ENCODE results near the gene LEMD3. TPM values are rescaled to one million over a fixed set of nuclear protein-coding genes. Genes with fewer than 3 reads are reported as not detected.

Gene LEMD3
- total RNA-seq, 1 donor from 2014 or later, result 25.5 TPM

- no peak for TF ChIP-seq CTCF (IDR thresholded peaks at IDR 0.05; ENCODE audit: insufficient read depth, low read length, poor library complexity, severe bottlenecking)
- Histone ChIP-seq H3K4me3 (ENCODE audit: low read depth, low read length) (no peak overlapping the region), H3K36me3 (ENCODE audit: control insufficient read depth, insufficient read depth, low read length) (no peaks in the 10 kb centered on the region), H3K27me3 (ENCODE audit: control insufficient read depth, insufficient read depth, low read length) (no peaks in the 10 kb centered on the region)
- DNase-seq (ENCODE audit: low read depth), result no peak
These were observed 79.6 kb downstream of the LEMD3 start for GRCh38 chr12:65248656-65249633.

DNA sequence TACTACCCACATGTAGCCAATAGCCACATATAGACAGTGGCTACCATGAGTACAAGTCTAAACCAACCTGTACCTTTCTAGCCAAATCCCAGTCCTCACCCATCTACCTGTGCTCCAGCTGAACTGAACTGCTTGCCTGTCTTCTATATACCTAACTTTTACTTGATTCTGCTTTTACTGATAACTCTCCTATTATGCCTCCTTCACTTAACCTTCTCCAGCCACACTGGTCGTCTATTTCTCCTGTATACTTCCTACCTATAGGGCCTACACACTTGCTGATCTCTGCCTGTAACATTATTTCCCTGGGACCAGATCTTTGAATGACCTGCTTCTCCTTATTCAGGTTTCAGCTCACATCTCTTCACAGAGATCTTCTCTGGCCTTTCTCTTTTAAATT is 83.1 kb downstream of the LEMD3 start:
- no peaks in the 10 kb centered on the region for H3K27me3 ChIP-seq (ENCODE audit: control insufficient read depth, insufficient read depth, low read length)
- TF ChIP-seq CTCF (IDR thresholded peaks at IDR 0.05; ENCODE audit: insufficient read depth, low read length, poor library complexity, severe bottlenecking), result no peak
- DNase-seq (ENCODE audit: low read depth), result no peak
- no peak overlapping the region for H3K4me3 ChIP-seq (ENCODE audit: low read depth, low read length)
- H3K36me3 ChIP-seq (ENCODE audit: control insufficient read depth, insufficient read depth, low read length), result no peaks in the 10 kb centered on the region

DNA sequence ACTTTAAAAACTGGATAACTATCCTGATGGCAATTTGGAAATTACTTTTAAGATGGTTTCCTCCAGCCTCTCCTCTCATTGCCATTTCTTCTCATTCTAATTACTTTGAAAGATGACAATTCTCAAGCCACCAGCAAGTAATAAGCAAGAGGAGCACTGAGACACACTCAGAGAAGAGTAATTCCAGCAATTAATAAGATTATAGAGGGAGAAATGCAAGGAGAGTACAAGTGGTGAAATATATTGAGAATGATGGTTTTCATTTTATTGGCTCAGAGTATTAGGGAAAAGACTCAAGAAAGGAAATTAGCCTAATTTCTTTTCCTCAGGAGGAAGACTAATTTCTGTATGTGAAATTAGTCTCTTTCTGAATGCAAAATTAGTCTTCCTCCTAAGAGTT is 88.6 kb downstream of the LEMD3 start:
- Histone ChIP-seq H3K36me3 (ENCODE audit: control insufficient read depth, insufficient read depth, low read length) (no peaks in the 10 kb centered on the region), H3K4me3 (ENCODE audit: low read depth, low read length) (no peak overlapping the region), H3K27me3 (ENCODE audit: control insufficient read depth, insufficient read depth, low read length) (no peaks in the 10 kb centered on the region)
- no peak for TF ChIP-seq CTCF (IDR thresholded peaks at IDR 0.05; ENCODE audit: insufficient read depth, low read length, poor library complexity, severe bottlenecking)
- DNase-seq (ENCODE audit: low read depth), result no peak

DNA sequence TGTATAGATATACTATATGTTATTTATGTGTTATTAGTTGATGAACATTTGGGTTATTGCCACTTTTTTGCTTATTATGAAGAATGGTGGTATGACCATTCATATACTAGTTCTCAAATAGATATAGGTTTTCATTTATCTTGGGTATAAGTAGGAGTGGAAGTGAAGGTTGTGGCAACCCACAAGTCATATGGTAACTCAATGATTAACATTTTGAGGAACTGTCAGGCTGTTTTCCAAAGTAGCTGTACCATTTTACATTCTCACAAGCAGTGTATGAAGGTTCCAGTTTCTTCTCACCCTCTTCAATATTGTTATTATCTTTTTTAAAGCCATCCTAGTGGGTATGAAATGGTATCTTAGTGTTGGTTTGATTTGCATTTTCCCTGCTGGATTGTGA is 90.1 kb downstream of the LEMD3 start:
- H3K4me3 ChIP-seq (ENCODE audit: low read depth, low read length), result no peak overlapping the region
- H3K27me3 ChIP-seq (ENCODE audit: control insufficient read depth, insufficient read depth, low read length), result no peaks in the 10 kb centered on the region
- no peaks in the 10 kb centered on the region for H3K36me3 ChIP-seq (ENCODE audit: control insufficient read depth, insufficient read depth, low read length)
- no peak for DNase-seq (ENCODE audit: low read depth)
- no peak for TF ChIP-seq CTCF (IDR thresholded peaks at IDR 0.05; ENCODE audit: insufficient read depth, low read length, poor library complexity, severe bottlenecking)

DNA sequence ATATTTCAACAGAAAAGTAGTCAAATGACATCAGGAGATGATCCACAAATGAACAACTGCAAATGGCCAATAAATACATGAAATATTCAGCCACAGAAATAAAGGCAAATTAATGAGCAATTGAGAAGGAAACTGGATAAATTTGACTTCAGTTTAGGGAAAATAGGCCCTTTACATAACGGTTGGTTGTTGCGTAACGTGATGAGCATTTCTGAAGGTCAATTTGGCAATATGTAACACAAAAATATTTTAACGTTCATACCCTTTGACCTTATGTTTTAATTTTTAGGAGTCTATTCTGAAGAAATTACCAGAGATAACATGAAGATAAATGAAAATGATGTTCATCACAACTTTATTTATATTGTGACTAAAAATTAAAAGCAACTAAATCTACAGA is 94.4 kb downstream of the LEMD3 start:
- TF ChIP-seq CTCF (IDR thresholded peaks at IDR 0.05; ENCODE audit: insufficient read depth, low read length, poor library complexity, severe bottlenecking), result no peak
- Histone ChIP-seq H3K27me3 (ENCODE audit: control insufficient read depth, insufficient read depth, low read length) (no peaks in the 10 kb centered on the region), H3K36me3 (ENCODE audit: control insufficient read depth, insufficient read depth, low read length) (no peaks in the 10 kb centered on the region), H3K4me3 (ENCODE audit: low read depth, low read length) (no peak overlapping the region)
- DNase-seq (ENCODE audit: low read depth), result no peak
